SKM-1 (cell line): ENCODE data around the gene RETNLB.

ENCODE experiments used
- DNase-seq: peaks from one replicate; lab custom pipeline; 2025; ENCODE audit not compliant: unreplicated experiment; lab: John Stamatoyannopoulos, UW

RETNLB gene, protein sequence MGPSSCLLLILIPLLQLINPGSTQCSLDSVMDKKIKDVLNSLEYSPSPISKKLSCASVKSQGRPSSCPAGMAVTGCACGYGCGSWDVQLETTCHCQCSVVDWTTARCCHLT

DNA sequence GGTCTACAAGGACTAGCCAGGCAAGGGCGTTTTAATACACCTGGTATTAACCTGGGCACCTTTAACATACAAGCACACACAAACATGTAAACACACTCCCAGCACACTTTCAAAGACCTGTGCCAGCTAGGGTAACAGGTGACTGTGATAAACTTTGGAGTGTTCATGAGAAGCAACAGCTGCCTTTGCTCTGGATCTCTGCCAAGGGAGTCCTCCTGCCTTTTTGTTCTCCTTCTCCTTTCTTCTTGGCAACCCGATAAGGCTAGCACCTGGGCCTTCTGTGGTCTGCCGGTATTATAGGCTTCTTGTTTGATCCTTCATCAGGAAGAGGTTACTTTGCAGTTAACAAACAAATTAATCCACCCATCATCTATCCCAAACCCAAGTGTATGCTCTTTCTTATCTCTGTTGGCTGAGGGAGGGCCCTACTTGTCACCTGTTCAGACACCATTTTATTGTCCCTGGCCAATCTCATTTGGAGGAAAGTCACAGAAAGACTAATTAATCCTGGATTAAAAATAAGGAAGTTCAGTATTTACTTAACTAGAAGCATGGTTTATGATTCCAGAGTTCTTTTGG, at the start of gene RETNLB:
Gene RETNLB, minus strand, starts transcription at position 7 of the 579 bp plus-strand sequence. CDS start 225 bp downstream, outside the sequence.
- no peak for DNase-seq

DNA sequence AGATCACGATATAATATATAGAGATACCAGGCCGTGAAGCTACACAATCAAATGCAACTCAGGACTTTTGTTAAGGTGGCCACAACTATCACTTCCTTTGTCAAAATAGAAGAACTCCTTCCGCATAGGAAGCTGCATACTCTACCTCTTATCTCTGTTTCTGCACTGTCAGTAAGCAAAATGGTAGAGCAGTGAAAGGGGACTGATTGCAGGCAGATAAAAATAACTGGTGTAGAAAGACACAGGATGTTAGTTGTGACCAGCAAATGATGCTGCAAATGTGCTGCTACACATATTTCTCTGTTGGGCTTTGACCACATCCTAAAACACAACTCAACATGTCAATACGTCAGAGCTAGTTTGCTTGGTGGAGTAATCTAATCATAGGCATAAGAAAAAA, 49.1 kb upstream of the RETNLB start:
- no peak for DNase-seq

DNA sequence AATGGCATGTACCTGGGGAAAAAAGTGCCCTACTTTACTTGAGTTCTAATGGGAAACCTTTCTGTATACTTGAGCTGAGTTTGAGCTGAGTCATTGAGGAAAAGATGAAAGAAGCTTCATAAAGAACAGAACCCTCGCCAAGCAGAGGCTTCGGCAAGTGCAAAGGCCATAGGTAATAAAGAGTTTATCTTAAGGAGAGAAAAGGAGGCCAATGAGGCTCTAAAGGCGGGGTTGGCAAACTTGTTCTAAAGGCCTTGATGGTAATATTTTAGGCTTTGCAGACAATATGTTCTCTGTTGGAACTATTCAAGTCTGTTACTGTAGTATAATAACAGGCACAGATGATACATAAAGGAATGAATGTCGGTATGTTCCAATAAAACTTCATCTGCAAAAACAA, 47.8 kb upstream of the RETNLB start:
- no peak for DNase-seq

DNA sequence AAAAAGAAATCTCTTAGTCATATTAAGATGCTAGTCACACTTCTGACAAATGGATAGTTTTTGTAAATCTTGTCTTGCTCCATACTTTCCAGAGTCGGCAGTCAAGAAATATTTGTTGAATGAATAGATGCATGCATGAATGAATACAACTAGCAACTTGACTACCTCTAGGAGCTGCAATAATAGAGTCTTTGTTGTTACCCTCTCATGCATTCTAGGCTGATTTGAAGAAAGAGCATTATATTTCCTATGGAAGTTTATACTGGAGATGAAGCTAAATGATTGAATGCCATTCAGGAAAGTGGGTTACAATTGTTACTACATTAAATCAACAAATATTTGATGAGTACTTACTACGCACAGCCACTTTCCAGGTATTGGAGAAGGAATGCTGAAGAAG, 47.2 kb upstream of the RETNLB start:
- no peak for DNase-seq

DNA sequence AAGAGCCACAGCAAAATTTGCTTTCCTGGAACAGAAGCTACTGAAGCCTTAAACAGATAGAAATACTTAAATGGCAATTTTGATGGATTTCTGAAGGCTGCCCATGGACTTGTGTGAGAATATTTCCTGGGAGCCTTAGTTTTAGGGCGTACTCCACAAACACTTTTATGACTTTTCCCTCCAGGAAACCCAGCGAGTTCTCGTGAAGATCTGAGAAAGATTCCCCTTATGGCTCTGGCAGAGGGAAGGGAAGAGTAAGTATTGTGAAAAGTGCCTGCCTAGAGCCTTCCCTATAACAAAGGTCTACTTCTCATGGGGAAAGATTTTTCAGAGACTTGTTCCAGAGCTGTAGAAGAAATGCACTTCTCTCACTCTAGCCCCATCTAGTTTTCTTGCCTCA, 34.3 kb upstream of the RETNLB start:
- DNase-seq: no peak

DNA sequence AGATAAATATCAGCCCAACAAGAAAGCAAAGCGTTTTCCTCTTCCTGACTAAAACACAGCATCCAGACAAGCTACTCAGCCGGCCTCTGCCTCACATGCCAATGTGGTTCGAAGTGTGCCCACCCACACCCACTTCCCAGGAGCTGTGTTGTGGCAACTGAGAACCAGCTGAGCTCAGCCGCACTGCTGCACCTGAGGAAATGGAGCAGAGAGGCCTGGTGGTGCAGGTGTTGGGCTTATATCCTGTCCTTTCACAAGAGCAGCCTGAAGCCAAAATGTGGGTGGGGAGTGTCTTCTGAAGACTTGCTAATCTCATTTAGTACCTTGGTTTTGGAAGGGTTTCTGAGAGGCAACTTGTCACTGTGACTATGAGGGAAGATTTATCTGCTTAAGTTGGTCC, 23.0 kb upstream of the RETNLB start:
- DNase-seq: no peak

DNA sequence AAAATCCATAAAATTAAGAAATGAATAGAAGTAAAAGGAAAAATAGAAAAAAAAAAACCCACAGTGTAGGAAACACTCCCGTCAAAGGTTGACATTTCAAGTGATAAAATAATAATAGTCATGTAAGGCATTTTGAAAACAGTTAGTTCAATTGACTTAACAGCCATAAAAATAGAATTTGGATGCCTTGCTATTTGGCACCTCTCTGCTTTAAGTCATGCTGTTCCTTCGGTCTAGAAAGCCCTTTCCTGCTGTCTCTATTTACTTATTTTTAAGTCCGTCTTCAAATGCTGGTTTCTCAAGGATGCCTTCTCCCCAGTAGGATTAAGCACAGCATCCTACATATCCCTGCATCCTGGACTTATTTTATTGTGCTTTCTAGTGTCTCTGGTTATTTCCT, 22.3 kb upstream of the RETNLB start:
- DNase-seq: no peak

DNA sequence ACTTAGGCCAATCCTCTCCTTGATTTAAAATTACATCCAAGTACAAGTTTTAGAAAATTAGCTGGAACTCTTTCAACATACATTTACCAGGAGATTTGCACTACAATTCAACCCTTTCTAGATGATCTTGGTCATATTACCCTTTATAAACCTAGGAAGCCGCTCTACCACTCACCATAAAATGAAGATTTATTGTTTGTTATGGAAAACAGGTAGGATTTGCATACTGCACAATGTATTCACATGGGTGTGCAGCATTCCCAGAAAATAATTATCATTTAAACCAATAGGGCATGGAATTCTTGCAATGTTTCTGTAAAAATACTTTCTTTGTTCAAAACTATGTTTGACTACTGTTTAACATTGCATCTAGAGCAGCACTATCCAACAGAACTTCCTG, 18.4 kb upstream of the RETNLB start:
- no peak for DNase-seq

DNA sequence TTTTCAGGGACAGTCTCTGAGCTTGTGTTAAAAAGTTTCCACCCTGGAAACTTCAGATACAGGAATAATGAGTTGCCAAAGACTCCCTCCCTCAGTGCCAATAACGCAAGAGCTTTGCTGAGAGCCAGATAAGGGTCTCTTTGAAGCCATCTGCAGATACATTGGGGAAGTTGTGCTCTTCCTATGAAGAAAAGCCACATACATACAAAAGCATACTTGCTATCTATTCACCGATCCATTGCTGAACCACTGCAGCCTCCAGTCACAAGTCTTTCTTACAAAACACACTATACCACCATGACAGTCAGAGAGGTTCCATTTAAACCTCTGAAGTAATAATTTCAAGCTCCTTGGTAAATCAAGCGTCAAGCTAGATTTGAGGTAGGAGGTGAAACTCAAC, 10.0 kb upstream of the RETNLB start:
- no peak for DNase-seq

DNA sequence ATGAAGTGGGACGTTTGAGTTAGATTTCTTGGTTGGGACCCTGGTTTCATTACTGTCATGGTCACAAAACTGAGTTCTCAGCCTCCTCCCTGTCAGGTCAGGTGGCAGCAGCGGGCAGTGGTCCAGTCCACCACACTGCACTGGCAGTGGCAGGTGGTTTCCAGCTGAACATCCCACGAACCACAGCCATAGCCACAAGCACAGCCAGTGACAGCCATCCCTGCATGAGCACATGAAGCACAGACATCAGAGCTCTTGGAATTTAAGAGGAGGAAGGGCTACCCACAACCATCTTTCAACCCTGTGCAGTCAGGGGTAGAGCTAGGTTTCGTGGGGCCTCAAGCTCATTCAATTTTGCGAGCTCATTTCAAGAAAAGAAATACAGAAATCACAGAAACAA, 1.5 kb downstream of the RETNLB start:
- no peak for DNase-seq

DNA sequence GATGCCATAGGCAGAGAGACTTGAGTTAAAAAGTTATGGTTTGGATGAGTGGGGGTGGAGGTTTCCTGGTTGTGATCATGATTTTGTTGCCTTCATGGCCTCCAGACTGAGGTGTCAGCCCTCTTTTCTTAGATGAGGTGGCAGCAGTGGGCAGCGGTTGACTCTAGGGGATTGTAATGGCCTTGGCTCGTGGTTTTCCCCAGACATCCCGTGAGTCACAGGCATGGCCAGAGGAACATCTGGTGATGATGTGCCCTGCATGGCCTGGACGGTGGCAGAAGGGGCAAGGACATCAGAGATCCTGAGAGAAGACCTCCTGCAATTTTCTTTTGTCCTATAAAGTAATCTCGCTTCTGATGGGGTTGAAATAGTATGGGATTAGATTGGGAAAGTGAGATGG, 12.4 kb downstream of the RETNLB start:
- DNase-seq: no peak

DNA sequence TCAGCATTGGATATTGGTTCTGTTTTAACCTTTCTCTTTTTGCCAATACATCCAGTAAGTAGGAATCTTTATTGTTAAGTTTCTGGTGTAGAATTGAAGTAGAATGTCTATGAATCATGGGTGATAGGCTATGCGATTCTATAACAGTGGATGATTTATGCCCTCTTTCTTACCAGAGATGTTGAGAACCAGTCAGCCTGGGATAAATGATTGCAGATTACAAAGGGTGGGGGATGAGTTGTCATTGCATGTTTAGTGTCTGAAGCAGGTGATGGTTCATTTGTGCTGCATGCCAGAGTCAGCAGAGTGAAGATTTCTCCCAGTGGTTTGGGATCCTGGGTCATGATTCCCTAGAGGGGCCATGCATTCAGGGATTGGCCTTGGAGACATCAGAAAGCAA, 14.3 kb downstream of the RETNLB start:
- DNase-seq: no peak

DNA sequence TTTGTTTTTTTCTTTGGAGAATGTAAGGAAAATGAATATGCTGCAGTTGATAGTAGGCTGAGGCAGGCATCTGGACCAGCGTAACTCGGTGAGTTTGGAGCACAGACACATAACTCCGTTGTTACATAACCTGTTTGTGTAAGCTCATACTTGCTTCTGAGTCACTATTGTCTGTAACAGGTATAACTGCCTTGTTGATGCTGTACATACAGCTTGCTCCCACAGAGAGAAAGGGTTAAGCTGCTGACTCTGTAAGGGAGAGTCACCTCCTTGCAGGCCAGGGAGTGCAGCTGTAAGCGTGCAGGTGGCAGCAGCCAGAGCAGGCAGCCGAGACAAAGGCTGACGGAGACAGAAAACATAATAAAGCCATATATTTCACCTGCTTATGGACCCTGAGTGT, 20.4 kb downstream of the RETNLB start:
- no peak for DNase-seq

DNA sequence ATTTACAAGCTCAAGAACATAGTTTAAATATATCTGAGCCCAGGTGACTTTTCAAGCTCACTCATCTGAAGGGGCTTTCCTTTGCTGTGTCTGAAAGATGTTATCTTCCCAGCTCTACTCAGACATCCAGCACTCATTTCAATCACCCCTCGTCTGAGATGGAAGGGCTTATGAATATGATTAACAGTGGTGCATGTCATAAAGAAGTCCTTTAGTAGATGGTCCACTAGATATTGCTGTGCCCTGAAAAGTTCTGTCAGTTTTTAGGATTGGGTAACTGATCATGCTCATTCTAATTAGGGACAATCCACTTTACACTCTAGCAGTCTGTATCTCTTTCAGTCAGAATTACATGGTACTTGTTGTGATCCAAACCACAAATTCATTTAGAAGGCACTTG, 28.3 kb downstream of the RETNLB start:
- DNase-seq: no peak

DNA sequence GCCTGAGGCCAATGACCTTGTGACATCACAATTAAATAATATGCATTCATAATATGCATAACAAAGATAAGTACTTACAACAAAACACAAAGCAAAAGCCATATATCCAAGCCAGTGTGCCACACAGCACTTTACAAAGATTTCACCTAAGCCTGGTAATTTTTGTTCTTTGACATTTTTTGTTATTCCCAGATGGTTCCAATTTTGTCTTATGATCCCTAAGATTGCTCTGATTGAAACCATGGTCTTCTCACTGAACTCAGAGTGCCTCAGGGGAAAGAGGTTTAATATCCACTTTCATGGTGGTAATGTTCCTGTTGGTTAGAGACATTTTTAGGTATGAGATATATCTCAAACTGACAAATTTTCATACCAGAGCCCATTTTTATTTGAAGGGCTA, 29.1 kb downstream of the RETNLB start:
- DNase-seq: no peak

DNA sequence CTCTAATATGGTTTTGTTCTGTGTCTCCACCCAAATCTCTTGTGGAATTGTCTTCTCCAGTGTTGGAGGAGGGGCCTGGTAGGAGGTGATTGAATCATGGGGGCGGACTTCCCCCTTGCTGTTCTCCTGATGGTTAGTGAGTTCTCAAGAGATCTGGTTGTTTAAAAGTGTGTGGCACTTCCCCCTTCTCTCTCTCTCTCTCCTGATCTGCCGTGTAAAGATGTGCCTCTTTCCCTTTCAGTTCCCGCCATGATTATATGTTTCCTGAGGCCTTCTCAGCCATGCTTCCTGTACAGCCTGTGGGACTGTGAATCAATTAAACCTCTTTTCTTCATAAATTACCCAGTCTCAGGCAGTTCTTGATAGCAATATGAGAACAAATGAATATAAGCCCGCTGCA, 33.1 kb downstream of the RETNLB start:
- no peak for DNase-seq

DNA sequence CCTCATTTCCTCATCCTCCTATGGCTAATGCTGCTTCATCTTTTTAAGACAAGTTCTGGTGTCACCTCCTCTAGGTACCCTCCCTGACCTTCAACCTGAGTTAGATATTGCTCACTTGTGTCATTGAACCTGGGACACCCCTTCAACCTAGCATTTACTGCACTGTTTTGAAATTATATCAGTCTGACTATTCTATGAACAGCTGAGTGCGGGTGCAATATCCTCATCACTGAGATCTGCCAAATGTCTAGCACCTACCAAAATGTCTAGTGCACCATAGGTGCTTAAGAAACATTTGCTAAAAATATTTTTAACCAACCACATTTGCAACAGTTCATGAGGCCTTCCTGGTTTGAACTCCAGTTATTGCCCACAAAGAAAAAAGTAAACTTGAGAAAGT, 34.5 kb downstream of the RETNLB start:
- DNase-seq: no peak

DNA sequence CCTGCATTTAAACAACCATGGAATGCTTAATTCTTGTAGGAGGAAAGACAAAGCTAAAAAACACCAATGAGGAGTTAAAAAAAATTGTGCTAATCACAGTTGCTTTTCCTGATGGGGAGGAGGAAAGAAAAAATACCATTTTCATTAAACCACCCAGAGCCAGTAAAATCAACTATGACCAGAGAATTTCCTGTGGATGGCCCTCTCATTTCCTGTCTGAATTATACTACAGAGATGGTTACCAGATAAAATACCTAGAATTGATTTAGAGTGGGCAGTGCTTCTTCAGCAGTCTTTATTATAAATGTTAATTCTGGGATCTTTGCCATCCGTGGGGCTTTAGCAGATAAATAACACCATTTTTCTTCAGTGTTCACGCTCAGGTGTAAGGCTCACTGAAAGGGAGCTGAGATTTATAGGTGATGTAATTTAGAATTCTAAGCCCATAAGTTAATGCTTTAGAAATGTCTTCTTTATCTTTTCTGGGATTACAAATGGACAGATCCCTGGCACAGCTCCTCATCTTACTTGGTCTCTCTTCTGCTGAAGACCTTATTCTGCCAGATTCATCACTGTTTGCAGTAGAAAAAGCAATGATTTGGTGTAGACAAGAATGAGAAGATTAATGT, 37.9 kb downstream of the RETNLB start:
- DNase-seq: no peak

DNA sequence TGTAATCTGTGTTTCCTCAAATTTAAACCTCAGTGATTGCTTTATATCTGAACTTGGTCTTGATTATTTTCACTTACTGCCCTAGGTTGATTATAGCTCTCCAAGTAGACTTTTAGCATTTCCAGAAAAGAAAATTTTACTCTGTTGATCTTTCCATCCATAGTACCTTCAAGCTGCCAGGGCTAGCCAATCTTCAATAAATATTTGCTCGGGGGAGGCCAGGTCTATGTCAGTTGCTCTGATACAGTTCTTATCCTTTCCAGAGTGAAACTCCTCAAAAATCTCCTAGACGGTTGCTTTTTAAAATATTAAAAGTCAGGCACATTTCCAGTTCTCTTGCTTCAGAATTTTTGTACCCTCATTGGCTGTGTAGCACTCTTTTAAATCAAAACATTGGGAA, 38.8 kb downstream of the RETNLB start:
- DNase-seq: no peak

DNA sequence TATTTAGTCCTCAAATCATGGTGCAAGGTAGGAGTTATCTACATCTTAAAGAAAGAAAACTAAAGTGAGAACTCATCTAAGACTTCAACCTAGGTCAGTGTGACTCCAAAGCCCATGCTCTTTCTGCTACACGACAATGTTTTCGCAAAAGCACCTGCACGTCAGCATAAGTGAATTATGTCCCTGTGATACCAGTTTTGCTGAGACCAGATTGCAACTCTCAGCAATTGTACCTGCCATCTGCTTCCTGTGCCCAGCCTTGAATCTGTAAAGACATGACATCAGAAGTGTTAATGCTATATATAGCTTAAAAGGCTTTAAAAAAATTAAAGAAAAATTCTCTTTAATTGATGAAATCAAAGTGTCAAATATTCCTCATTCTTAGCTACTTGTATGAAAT, 43.4 kb downstream of the RETNLB start:
- DNase-seq: no peak

DNA sequence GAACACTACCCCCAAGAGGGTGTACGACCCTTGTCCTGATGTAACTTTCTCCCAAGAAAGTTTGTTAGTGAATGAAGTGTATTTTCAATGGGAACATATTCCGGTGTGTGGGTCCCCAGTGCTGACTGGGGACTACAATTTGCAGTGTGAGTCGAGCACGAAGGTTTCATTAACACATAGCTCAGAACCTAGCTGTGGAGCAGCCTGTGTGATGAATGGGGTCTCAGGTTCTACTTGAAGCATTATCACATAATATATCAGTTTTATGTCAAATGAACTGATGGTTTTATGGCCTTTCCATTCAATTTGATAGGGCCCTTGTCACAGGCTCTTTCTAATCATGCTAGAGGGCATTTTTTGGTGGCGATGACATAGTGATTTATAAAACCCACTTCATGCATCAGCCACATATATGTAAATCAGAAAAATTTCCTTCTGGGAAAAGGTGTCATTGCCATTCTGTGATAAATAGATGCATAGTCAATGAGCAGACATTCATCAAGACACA, 44.1 kb downstream of the RETNLB start:
- no peak for DNase-seq
